PC-9 (cell line): ENCODE measurements around the gene HPRT1. TPM values are rescaled to one million over a fixed set of nuclear protein-coding genes. Genes with fewer than 3 reads are reported as not detected.

Source experiments
- BruUV-seq: library from RNA; stranded (reverse); fragments of 400-500 nt; replicated peaks from 2 replicates; lab custom pipeline; 2021; lab: Mats Ljungman, UMichigan
- CTCF ChIA-PET: fragments of 300-600 bp; sonication (Branson Sonifier 250); formaldehyde crosslinking; loops from one replicate; lab custom pipeline; 2022; ENCODE audit warnings: antibody characterized with exemption; lab: Charles Lee
- POLR2A ChIA-PET: fragments of 300-600 bp; sonication (Branson Sonifier 250); formaldehyde crosslinking; loops from one replicate; lab custom pipeline; 2022; ENCODE audit warnings: antibody characterized with exemption; ENCODE audit not compliant: unreplicated experiment; lab: Charles Lee
- DNase-seq, 2 experiments: peaks; one replicate each; pipeline versions ENCODE4 v3.0.0 to v3.0.0-alpha.2; 2015 to 2022; ENCODE audit warnings: mixed read lengths in 1 of 2
- H2AFZ ChIP-seq: fragments of 200-600 bp; sonication (generic); 2 replicates; pipeline ENCODE4 v1.8.1; 2017; ENCODE audit warnings: antibody characterized with exemption
- H3F3A ChIP-seq: fragments of 200-600 bp; sonication (generic); 2 replicates; pipeline ENCODE4 v1.8.1; 2017; ENCODE audit warnings: antibody characterized with exemption, mild to moderate bottlenecking, low read depth; ENCODE audit not compliant: insufficient read depth
- H3K27ac ChIP-seq: fragments of 200-600 bp; sonication (generic); 2 replicates; pipeline ENCODE4 v1.6.1; 2016; ENCODE audit warnings: mixed run types
- H3K27me3 ChIP-seq: fragments of 200-600 bp; sonication (generic); 2 replicates; pipeline ENCODE4 v1.6.1; 2016; ENCODE audit warnings: low read depth, mixed run types; ENCODE audit not compliant: insufficient read depth
- H3K36me3 ChIP-seq: fragments of 200-600 bp; sonication (generic); 2 replicates; pipeline ENCODE4 v1.6.1; 2016; ENCODE audit warnings: low read depth, mixed run types
- H3K4me1 ChIP-seq: fragments of 200-600 bp; sonication (generic); replicated peaks from 2 replicates; pipeline ENCODE4 v1.6.1; 2016; ENCODE audit warnings: mixed run types; ENCODE audit not compliant: insufficient read depth
- H3K4me2 ChIP-seq: fragments of 200-600 bp; sonication (generic); 2 replicates; pipeline ENCODE4 v1.6.1; 2017; ENCODE audit warnings: mixed run types
- H3K4me3 ChIP-seq: fragments of 200-600 bp; sonication (generic); 2 replicates; pipeline ENCODE4 v1.6.1; 2016; ENCODE audit warnings: mixed run types
- H3K79me2 ChIP-seq: fragments of 200-600 bp; sonication (generic); 2 replicates; pipeline ENCODE4 v1.6.1; 2017; ENCODE audit warnings: low read depth, mixed run types
- H3K9me2 ChIP-seq: fragments of 200-600 bp; sonication (generic); 2 replicates; pipeline ENCODE4 v1.8.1; 2017; ENCODE audit warnings: mild to moderate bottlenecking; ENCODE audit not compliant: insufficient read depth
- H3K9me3 ChIP-seq: fragments of 200-600 bp; sonication (generic); 2 replicates; pipeline ENCODE4 v1.8.1; 2016; ENCODE audit warnings: low read depth; ENCODE audit not compliant: insufficient read depth
- H4K20me1 ChIP-seq: fragments of 200-600 bp; sonication (generic); 2 replicates; pipeline ENCODE4 v1.8.1; 2017; ENCODE audit not compliant: insufficient read depth
- CTCF ChIP-seq: fragments of 200-600 bp; sonication (generic); conservative IDR thresholded peaks from 2 replicates; pipeline ENCODE4 v1.6.1; 2017; ENCODE audit warnings: mixed run types, antibody characterized with exemption, mild to moderate bottlenecking, moderate library complexity
- EZH2 ChIP-seq: fragments of 200-600 bp; sonication (generic); IDR thresholded peaks from 2 replicates; pipeline ENCODE4 v1.8.0; 2017; ENCODE audit warnings: antibody characterized with exemption, low read depth
- intact Hi-C: fragments of 100-400 bp; cut with micrococcal nuclease; formaldehyde crosslinking; loops from one replicate; pipeline ENCODE4 v1.10.0; 2022; ENCODE audit not compliant: unreplicated experiment
- total RNA-seq: library from RNA; stranded (reverse); gene quantifications from 2 replicates; pipeline ENCODE4 v1.2.3, GENCODE V29; 2021

Gene HPRT1
- total RNA-seq, 1 experiment from 2014 or later = 61.7 TPM

- Histone ChIP-seq H3K27ac (peak overlapping the region; percentile 67), H3K4me2 (peak overlapping the region; percentile 59)
Observed at GRCh38 chrX:134542485-134542884, 82.5 kb downstream of the HPRT1 start.

GRCh38 chrX:134543288-134543687 lies 83.3 kb downstream of the HPRT1 start:
- Histone ChIP-seq H3K4me3 (no peak overlapping the region), H3K27ac (peak overlapping the region; percentile 67; the same call in 1 of the 2 replicates), H3K9me3 (no peaks in the 10 kb centered on the region; the same call in 1 of the 2 replicates), H4K20me1 (no peaks in the 10 kb centered on the region), H3K36me3 (0 out of 2 replicates have a peak, but pooled peaks cover 12% of the 10 kb centered on the region), H3F3A (peaks cover 30% of the 10 kb centered on the region), H3K4me2 (peak overlapping the region; percentile 59), H2AFZ (no peak overlapping the region), H3K9me2 (no peaks in the 10 kb centered on the region), H3K4me1 (peaks cover 47% of the 10 kb centered on the region), H3K79me2 (peaks cover 19% of the 10 kb centered on the region), H3K27me3 (no peaks in the 10 kb centered on the region)
- POLR2A ChIA-PET = interaction anchor here (0.7 kb wide), 1 partner anchor 135 kb away, joined by 4 read pairs; no protein-coding TSS in a partner anchor
- no TSS peak for BruUV-seq
- intact Hi-C loops = no loop called here
- no peak for DNase-seq
- CTCF ChIA-PET = no interaction called here
- TF ChIP-seq EZH2 (no peak), CTCF (no peak)

More at GRCh38 chrX:134542485-134542884, 82.5 kb downstream of the HPRT1 start:
- H3K4me3 ChIP-seq = 0 out of 2 replicates have a peak overlapping the region, but pooled peaks have one; percentile 11
- DNase-seq = peak; percentile 51 to 85
- H3F3A ChIP-seq = peaks cover 33% of the 10 kb centered on the region
- BruUV-seq = no TSS peak
- ChIA-PET POLR2A (interaction anchor here (0.6 to 0.7 kb wide), 2 partner anchors 349 to 1583 kb away, joined by 3 read pairs; no protein-coding TSS in a partner anchor), CTCF (interaction anchor here (1.3 kb wide), 1 partner anchor 22 kb away, joined by 9 read pairs; no protein-coding TSS in a partner anchor)
- peaks cover 50% of the 10 kb centered on the region for H3K4me1 ChIP-seq
- peaks cover 11% of the 10 kb centered on the region for H3K79me2 ChIP-seq
- no peaks in the 10 kb centered on the region for H3K27me3 ChIP-seq
- H3K9me2 ChIP-seq = no peaks in the 10 kb centered on the region
- peak overlapping the region; percentile 25; the same call in 1 of the 2 replicates for H2AFZ ChIP-seq
- TF ChIP-seq CTCF (no peak), EZH2 (no peak)
- 0 out of 2 replicates have a peak, but pooled peaks cover 12% of the 10 kb centered on the region for H3K36me3 ChIP-seq
- H3K9me3 ChIP-seq = no peaks in the 10 kb centered on the region; the same call in 1 of the 2 replicates
- H4K20me1 ChIP-seq = no peaks in the 10 kb centered on the region
- intact Hi-C loops = no loop called here

DNA sequence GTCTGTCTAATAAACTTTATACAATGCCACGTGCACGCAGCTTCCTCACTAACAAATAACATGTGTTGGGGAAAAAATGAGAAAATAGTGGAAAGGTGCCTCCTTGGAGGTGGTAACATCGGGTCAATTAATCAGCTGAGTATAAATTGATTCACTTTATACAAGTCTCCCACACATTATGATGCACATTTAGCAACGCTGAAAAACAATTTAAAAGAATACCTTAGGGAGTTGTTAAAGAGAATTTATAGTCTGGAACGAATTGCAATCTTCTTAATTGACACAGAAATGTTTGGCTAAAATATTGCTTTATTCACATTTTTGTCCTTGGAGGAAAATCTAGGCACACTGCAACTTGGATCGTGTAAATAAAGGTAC lies 84.2 kb downstream of the HPRT1 start:
- Histone ChIP-seq H2AFZ (no peak overlapping the region), H3K27ac (no peak overlapping the region), H3F3A (peaks cover 36% of the 10 kb centered on the region), H3K79me2 (peaks cover 20% of the 10 kb centered on the region), H3K27me3 (no peaks in the 10 kb centered on the region), H3K9me2 (no peaks in the 10 kb centered on the region), H3K4me1 (peaks cover 44% of the 10 kb centered on the region), H3K36me3 (0 out of 2 replicates have a peak, but pooled peaks cover 12% of the 10 kb centered on the region), H3K4me2 (no peak overlapping the region), H3K4me3 (no peak overlapping the region), H4K20me1 (no peaks in the 10 kb centered on the region), H3K9me3 (no peaks in the 10 kb centered on the region; the same call in 1 of the 2 replicates)
- no TSS peak for BruUV-seq
- intact Hi-C loops = no loop called here
- ChIA-PET CTCF (no interaction called here), POLR2A (interaction anchor here (0.7 kb wide), 1 partner anchor 134 kb away, joined by 4 read pairs; no protein-coding TSS in a partner anchor)
- DNase-seq = no peak
- TF ChIP-seq CTCF (no peak), EZH2 (no peak)
